Loucy (cell line): ENCODE measurements around the gene CALCR.

Experiments used
- H2AFZ ChIP-seq: fragments of 200-600 bp; sonication (generic); 2 replicates; pipeline ENCODE4 v1.6.0; 2016; ENCODE audit warnings: antibody characterized with exemption, mild to moderate bottlenecking, low read length, moderate library complexity
- H3F3A ChIP-seq: fragments of 200-600 bp; 2 replicates; pipeline ENCODE4 v1.6.0; 2016; ENCODE audit warnings: antibody characterized with exemption, low read depth, mild to moderate bottlenecking
- H3K27me3 ChIP-seq: fragments of 200-600 bp; sonication (generic); 2 replicates; pipeline ENCODE4 v1.6.1; 2014; ENCODE audit warnings: low read length, mild to moderate bottlenecking; ENCODE audit not compliant: insufficient read depth, poor library complexity, severe bottlenecking
- H3K36me3 ChIP-seq: fragments of 200-600 bp; sonication (generic); 2 replicates; pipeline ENCODE4 v1.6.1; 2016; ENCODE audit warnings: low read length; ENCODE audit not compliant: insufficient read depth
- H3K4me1 ChIP-seq: fragments of 200-600 bp; sonication (generic); 2 replicates; pipeline ENCODE4 v1.5.1; 2014; ENCODE audit warnings: low read length, mild to moderate bottlenecking; ENCODE audit not compliant: insufficient read depth, poor library complexity, severe bottlenecking
- H3K4me2 ChIP-seq: fragments of 200-600 bp; sonication (generic); 2 replicates; pipeline ENCODE4 v1.6.0; 2014; ENCODE audit warnings: antibody characterized with exemption, low read length, low read depth, mild to moderate bottlenecking; ENCODE audit not compliant: poor library complexity, severe bottlenecking
- H3K4me3 ChIP-seq: fragments of 200-600 bp; sonication (generic); 2 replicates; pipeline ENCODE4 v1.5.1; 2014; ENCODE audit warnings: low read length, mild to moderate bottlenecking, mixed read lengths; ENCODE audit not compliant: poor library complexity, severe bottlenecking
- H3K79me2 ChIP-seq: fragments of 200-600 bp; sonication (generic); 2 replicates; pipeline ENCODE4 v1.6.1; 2014; ENCODE audit warnings: low read length; ENCODE audit not compliant: insufficient read depth
- H3K9ac ChIP-seq: fragments of 200-600 bp; sonication (generic); 2 replicates; pipeline ENCODE4 v1.6.0; 2014; ENCODE audit warnings: mild to moderate bottlenecking, low read depth, low read length, moderate library complexity; ENCODE audit not compliant: poor library complexity, severe bottlenecking
- H3K9me2 ChIP-seq: fragments of 200-600 bp; sonication (generic); replicated peaks from 2 replicates; pipeline ENCODE4 v1.6.1; 2016; ENCODE audit warnings: low read depth, low read length, mixed read lengths
- H3K9me3 ChIP-seq: fragments of 200-600 bp; sonication (generic); 2 replicates; pipeline ENCODE4 v1.6.1; 2014; ENCODE audit warnings: mild to moderate bottlenecking, antibody characterized with exemption, low read length, low read depth; ENCODE audit not compliant: insufficient read depth
- H4K20me1 ChIP-seq: fragments of 200-600 bp; sonication (generic); 2 replicates; pipeline ENCODE4 v1.6.0; 2014; ENCODE audit warnings: antibody characterized with exemption, low read length, mild to moderate bottlenecking; ENCODE audit not compliant: insufficient read depth, poor library complexity, severe bottlenecking
- CTCF ChIP-seq: fragments of 200-600 bp; sonication (generic); conservative IDR thresholded peaks from 2 replicates; pipeline ENCODE4 v1.5.1; 2014; ENCODE audit warnings: mild to moderate bottlenecking, antibody characterized with exemption, low read length
- EZH2phosphoT487 ChIP-seq: fragments of 200-600 bp; IDR thresholded peaks from 2 replicates; pipeline ENCODE4 v1.6.1; 2018; ENCODE audit warnings: antibody characterized with exemption, mild to moderate bottlenecking, moderate library complexity, borderline replicate concordance

Gene CALCR

GRCh38 chr7:93378131-93378760 lies 196.3 kb downstream of the CALCR start:
- H4K20me1 ChIP-seq: no peaks in the 10 kb centered on the region
- TF ChIP-seq CTCF (no peak), EZH2phosphoT487 (no peak)
- peaks cover 11% of the 10 kb centered on the region for H3K4me1 ChIP-seq
- H3K27me3 ChIP-seq: no peaks in the 10 kb centered on the region
- no peaks in the 10 kb centered on the region for H3F3A ChIP-seq
- H3K36me3 ChIP-seq: no peaks in the 10 kb centered on the region
- H3K9me3 ChIP-seq: no peaks in the 10 kb centered on the region
- no peaks in the 10 kb centered on the region for H3K79me2 ChIP-seq
- H3K9me2 ChIP-seq: no peaks in the 10 kb centered on the region
- peak overlapping the region; percentile 13 for H3K4me2 ChIP-seq
- no peak overlapping the region for H3K9ac ChIP-seq
- no peak overlapping the region for H3K4me3 ChIP-seq
- H2AFZ ChIP-seq: no peak overlapping the region

DNA sequence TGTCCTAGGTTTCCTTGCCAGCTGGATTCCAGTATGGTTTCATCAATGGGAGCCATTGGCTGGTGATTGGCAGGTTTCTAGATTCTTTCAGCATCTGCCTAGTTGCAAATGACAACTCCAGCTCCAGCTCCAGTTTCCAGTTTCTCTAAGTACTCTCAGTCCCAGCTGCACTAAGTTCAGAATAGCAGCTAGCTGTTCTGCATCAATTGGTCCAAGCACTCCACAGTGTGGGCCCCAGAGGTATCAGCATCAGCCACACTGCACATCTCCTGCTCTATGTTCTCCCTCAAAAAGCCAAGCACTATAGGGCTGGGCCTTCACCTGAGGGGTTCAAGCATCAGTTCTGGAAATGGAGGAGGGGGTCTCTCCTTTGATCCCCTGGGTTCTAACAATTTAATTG lies 198.9 kb downstream of the CALCR start:
- TF ChIP-seq CTCF (no peak), EZH2phosphoT487 (no peak)
- Histone ChIP-seq H3K36me3 (no peaks in the 10 kb centered on the region), H3K27me3 (no peaks in the 10 kb centered on the region), H3K9ac (no peak overlapping the region), H3K4me1 (peaks cover 11% of the 10 kb centered on the region), H3K9me2 (no peaks in the 10 kb centered on the region), H3K4me3 (no peak overlapping the region), H3K9me3 (no peaks in the 10 kb centered on the region), H3K4me2 (no peak overlapping the region), H4K20me1 (no peaks in the 10 kb centered on the region), H2AFZ (no peak overlapping the region), H3F3A (no peaks in the 10 kb centered on the region), H3K79me2 (no peaks in the 10 kb centered on the region)
